Gastroesophageal sphincter (tissue), 4 donors: ENCODE data around the gene ZNF503. TPM values are rescaled to one million over a fixed set of nuclear protein-coding genes. Genes with fewer than 3 reads are reported as not detected.

Experiments
- ATAC-seq: fragments of 150-250 bp; one replicate; pipeline ENCODE4 v1.9.1; 2016; ENCODE audit warnings: mild to moderate bottlenecking, moderate library complexity
- H3K27ac ChIP-seq, 4 donors: fragments of 200-600 bp; sonication (generic) in 3 of 4; 1 replicate in 3 of 4; 2 replicates in 1 of 4; pipeline ENCODE4 v1.5.1; 2016 to 2019
- H3K27me3 ChIP-seq: fragments of 200-600 bp; sonication (generic); one replicate; pipeline ENCODE4 v1.5.1; 2019
- H3K36me3 ChIP-seq, 2 donors: fragments of 200-600 bp; sonication (generic); one replicate each; pipeline ENCODE4 v1.5.1; 2019; ENCODE audit warnings: control low read depth in 1 of 2
- H3K4me1 ChIP-seq, 3 donors: fragments of 200-600 bp; sonication (generic); 1 replicate in 2 of 3; 2 replicates in 1 of 3; pipeline ENCODE4 v1.5.1; 2016 to 2019; ENCODE audit warnings: control low read depth in 2 of 3
- H3K4me3 ChIP-seq, 2 donors: fragments of 200-600 bp; sonication (generic); one replicate each; pipeline ENCODE4 v1.5.1; 2019; ENCODE audit warnings: mild to moderate bottlenecking in 1 of 2, moderate library complexity in 1 of 2
- H3K9me3 ChIP-seq, 3 donors: fragments of 200-600 bp; sonication (generic); one replicate each; pipeline ENCODE4 v1.5.1; 2017 to 2019; ENCODE audit warnings: control low read depth in 2 of 3
- EP300 ChIP-seq: sonication (generic); formaldehyde crosslinking; IDR thresholded peaks from one replicate; pipeline ENCODE4 v1.6.1; 2017; ENCODE audit warnings: antibody characterized with exemption, mild to moderate bottlenecking
- POLR2A ChIP-seq, 2 donors: fragments of 450-650 bp; IDR thresholded peaks; one replicate each; pipeline ENCODE4 v1.6.1; 2017; ENCODE audit warnings: antibody characterized with exemption in 2 of 2, mild to moderate bottlenecking in 2 of 2, moderate library complexity in 1 of 2
- POLR2AphosphoS5 ChIP-seq: sonication (generic); formaldehyde crosslinking; IDR thresholded peaks from one replicate; pipeline ENCODE4 v1.6.1; 2017; ENCODE audit warnings: antibody characterized with exemption
- WGBS, 2 donors: methylation state at CpG; one replicate each; pipeline ENCODE4 v1.1.5; 2018; ENCODE audit warnings: low coverage in 1 of 2; 5-methylcytosine and 5-hydroxymethylcytosine counted together
- total RNA-seq, 4 donors: library from RNA; depleted of rRNA; stranded (reverse); fragments of >200 nt; gene quantifications; one replicate each; pipeline ENCODE4 v1.1.0, GENCODE V29; 2016
- TF ChIP-seq, protein P1 (sequence below), 4 experiments: fragments of 200-600 bp in 2 of 4; fragments of 450-650 bp in 2 of 4; sonication (generic) in 1 of 4; IDR thresholded peaks; one replicate each; pipeline ENCODE4 v1.5.1; 2017 to 2019; ENCODE audit warnings: antibody characterized with exemption in 4 of 4, mild to moderate bottlenecking in 2 of 4, moderate library complexity in 2 of 4

ZNF503 gene
- total RNA-seq, 4 donors from 2014 or later, result 27.3 to 83.7 (median 43.4) TPM

DNA sequence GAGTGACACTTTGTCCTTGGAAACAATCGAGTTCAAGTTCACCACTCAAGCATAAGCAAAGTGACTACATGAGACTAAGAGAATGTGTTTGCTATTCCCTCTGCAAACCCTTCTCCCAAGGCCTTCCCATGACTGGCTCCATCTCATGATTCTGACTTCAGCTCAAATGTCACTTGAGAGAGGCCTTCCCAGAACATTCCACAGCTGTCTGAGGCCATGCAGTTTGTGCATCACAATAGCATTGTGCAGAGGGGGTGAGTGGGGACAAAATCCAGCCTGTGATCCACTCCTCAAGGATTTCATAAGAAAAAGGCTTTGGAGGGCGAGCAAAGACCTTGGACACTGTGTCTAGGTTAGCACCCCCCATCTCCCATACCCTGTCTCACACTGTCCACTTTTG, 23.0 kb upstream of the ZNF503 start:
- no peaks in the 10 kb centered on the region for H3K36me3 ChIP-seq
- peaks cover 0 to 26% (median 4%) of the 10 kb centered on the region in 3 donors for H3K4me1 ChIP-seq
- H3K9me3 ChIP-seq, result no peaks in the 10 kb centered on the region
- H3K4me3 ChIP-seq, result no peak overlapping the region
- ATAC-seq, result no peak
- no peaks in the 10 kb centered on the region for H3K27me3 ChIP-seq
- TF ChIP-seq, protein P1, sequence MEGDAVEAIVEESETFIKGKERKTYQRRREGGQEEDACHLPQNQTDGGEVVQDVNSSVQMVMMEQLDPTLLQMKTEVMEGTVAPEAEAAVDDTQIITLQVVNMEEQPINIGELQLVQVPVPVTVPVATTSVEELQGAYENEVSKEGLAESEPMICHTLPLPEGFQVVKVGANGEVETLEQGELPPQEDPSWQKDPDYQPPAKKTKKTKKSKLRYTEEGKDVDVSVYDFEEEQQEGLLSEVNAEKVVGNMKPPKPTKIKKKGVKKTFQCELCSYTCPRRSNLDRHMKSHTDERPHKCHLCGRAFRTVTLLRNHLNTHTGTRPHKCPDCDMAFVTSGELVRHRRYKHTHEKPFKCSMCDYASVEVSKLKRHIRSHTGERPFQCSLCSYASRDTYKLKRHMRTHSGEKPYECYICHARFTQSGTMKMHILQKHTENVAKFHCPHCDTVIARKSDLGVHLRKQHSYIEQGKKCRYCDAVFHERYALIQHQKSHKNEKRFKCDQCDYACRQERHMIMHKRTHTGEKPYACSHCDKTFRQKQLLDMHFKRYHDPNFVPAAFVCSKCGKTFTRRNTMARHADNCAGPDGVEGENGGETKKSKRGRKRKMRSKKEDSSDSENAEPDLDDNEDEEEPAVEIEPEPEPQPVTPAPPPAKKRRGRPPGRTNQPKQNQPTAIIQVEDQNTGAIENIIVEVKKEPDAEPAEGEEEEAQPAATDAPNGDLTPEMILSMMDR (IDR thresholded peaks at IDR 0.05), result no peak
- TF ChIP-seq EP300 (no peak), POLR2A (IDR thresholded peaks at IDR 0.05) (no peak), POLR2AphosphoS5 (no peak)
- no peak overlapping the region for H3K27ac ChIP-seq
- WGBS, 2 donors, result 90 to 100% methylated on average over 1 to 2 of the region's 2 CpGs

DNA sequence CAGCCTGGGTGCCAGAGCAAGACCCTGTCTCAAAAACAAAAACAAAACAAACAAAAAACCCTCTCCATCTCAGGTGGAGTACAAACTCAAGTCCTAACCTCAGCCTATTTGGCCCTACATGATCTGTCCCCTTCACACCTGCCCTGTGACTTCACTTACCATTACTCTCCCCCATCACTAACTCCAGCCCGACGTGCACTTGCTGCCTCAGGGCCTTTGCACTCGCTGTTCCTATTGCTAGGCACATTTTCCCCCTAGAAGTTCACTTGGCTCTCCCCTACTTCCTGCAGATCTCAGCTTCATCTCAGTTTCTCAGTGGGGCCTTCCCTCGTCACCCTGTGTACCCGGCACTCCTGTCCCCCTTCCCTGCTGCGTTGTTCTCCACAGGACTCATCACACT, 21.3 kb upstream of the ZNF503 start:
- no peak for TF ChIP-seq POLR2A (IDR thresholded peaks at IDR 0.05)
- no peak for TF ChIP-seq EP300
- no peak for TF ChIP-seq POLR2AphosphoS5
- TF ChIP-seq, protein P1 (IDR thresholded peaks at IDR 0.05), result no peak
- H3K27me3 ChIP-seq, result no peaks in the 10 kb centered on the region
- 90 to 92% methylated on average over 2 to 6 of the region's 6 CpGs for WGBS, 2 donors
- no peak overlapping the region for H3K27ac ChIP-seq
- H3K4me1 ChIP-seq, result peaks cover 0 to 9% (median 2%) of the 10 kb centered on the region in 3 donors
- no peaks in the 10 kb centered on the region for H3K9me3 ChIP-seq
- no peak overlapping the region for H3K4me3 ChIP-seq
- no peaks in the 10 kb centered on the region for H3K36me3 ChIP-seq
- no peak for ATAC-seq

DNA sequence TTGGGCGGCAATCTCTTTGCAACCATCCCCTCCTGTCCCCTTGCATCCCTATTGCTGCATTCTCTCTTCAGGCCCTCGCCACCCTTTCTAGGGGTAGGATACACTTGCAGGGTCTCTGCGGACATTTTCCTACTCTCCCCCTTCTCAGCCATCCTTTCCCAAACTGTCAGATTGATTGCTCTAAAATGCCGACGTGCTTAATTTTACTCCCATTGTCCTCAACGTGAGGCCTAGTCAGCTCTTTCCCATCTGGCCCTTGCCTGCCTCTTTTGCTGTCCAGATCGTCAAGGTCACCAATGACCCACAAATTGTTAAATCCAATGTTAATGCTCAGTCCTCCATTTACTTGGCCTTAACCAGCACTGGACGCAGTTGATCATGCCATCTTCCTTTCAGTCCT, 17.1 kb upstream of the ZNF503 start:
- no peak for TF ChIP-seq POLR2A (IDR thresholded peaks at IDR 0.05)
- no peak for TF ChIP-seq POLR2AphosphoS5
- no peak for TF ChIP-seq EP300
- TF ChIP-seq, protein P1 (IDR thresholded peaks at IDR 0.05), result no peak
- H3K27me3 ChIP-seq, result no peaks in the 10 kb centered on the region
- H3K4me1 ChIP-seq, result no peaks in the 10 kb centered on the region
- ATAC-seq, result no peak
- 88 to 100% methylated on average over 2 to 8 of the region's 8 CpGs for WGBS, 2 donors
- no peaks in the 10 kb centered on the region for H3K36me3 ChIP-seq
- H3K27ac ChIP-seq, result no peak overlapping the region
- H3K9me3 ChIP-seq, result no peaks in the 10 kb centered on the region
- H3K4me3 ChIP-seq, result no peak overlapping the region

DNA sequence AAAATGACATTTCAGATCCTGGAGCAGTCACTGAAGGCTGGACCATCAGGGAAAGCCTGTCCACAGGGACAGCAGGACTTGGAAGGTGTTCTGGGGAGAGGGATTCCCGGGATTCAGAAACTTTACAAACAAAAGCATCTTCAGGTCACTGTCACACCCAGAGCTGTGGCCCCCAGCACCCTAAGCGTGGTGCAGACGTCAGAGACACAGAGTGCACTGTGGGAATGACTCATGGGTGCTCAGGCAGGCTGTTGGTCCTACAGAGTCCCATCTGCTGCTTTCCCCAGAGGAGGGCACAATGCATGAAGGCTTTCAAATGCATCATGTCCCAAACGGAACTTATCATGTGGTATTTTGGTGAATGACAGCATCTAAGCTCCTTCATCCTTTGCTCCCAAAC, 16.7 kb upstream of the ZNF503 start:
- no peaks in the 10 kb centered on the region for H3K4me1 ChIP-seq
- 80 to 89% methylated on average over 2 of the region's 4 CpGs for WGBS, 2 donors
- TF ChIP-seq EP300 (no peak), POLR2AphosphoS5 (no peak), POLR2A (IDR thresholded peaks at IDR 0.05) (no peak)
- TF ChIP-seq, protein P1 (IDR thresholded peaks at IDR 0.05), result no peak
- no peak overlapping the region for H3K27ac ChIP-seq
- ATAC-seq, result no peak
- no peaks in the 10 kb centered on the region for H3K27me3 ChIP-seq
- H3K9me3 ChIP-seq, result no peaks in the 10 kb centered on the region
- no peak overlapping the region for H3K4me3 ChIP-seq
- no peaks in the 10 kb centered on the region for H3K36me3 ChIP-seq

DNA sequence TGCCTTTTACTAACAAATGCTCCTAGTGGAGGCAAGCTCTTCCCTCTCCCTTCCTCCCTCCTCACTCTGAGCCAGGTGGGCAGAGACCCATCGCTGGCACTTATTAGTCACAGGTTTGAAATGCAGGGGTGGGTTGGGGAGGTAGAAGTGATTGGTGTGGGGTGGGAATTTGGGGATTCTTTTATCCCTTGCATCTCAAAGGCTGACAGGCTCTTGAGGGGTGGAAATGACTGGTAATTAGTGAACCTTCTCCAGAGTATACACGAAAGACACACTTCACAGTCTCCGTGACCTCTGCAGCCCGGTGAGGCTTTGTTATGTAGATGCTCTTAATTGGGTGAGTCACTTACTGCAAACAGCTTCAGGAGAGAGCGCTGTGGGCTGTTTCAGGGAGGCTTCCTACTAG, 16.0 kb upstream of the ZNF503 start:
- TF ChIP-seq, protein P1 (IDR thresholded peaks at IDR 0.05), result no peak
- TF ChIP-seq POLR2A (IDR thresholded peaks at IDR 0.05), result no peak
- ATAC-seq, result no peak
- Histone ChIP-seq H3K4me1 (no peaks in the 10 kb centered on the region), H3K27me3 (no peaks in the 10 kb centered on the region), H3K4me3 (no peak overlapping the region), H3K27ac (no peak overlapping the region), H3K9me3 (no peaks in the 10 kb centered on the region), H3K36me3 (no peaks in the 10 kb centered on the region)
- 60 to 71% methylated on average over 1 to 2 of the region's 5 CpGs for WGBS, 2 donors
